ENCODE data around the gene NRG2.

DNA sequence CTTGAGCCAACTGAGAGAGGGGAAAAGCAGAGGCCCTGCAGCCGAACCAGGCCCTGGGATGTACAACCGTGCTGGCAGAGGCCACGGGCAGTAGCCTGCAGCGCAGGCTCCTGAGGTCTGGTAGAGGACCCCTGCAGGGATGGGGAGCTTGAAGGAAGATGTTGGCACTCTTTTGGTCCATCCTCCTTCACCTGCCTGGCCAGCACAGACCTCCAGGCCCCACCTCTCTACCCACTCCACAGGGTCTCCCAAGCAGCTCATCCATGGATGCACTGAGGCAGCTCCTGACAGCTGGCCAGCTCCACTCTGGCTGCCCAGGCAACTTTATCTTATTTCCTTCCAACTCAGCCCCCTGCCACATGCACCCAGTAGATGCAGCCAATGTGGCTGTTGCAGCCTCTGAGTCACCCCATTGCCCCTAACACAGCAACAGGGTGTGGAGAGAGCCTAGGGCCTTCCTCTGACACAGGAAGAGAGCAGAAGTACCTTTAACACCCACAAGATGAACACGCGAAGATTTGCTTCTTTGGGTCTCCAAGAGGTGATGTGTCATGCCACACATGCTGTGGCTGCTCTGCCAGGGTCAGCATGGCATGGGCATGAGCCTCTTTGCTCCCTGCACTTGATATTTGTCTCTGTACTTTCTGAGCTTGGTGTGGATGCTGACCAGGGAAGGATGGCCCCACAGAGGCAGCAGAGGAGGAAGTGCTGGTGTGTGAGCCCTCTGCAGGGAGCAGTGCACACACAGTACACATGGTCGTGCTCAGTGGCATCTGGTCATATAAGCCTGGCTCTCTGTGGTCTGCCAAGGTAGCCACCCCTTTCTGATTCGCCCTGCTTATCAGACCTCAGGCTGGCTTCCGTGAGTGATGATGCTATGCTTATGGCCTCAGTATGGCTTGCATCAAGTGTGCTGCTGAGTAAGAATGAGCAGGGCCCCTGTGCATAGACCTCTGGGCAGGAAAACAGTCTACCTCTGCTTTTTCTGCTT, 117.2 kb downstream of the NRG2 start:
- TF ChIP-seq, protein P1, sequence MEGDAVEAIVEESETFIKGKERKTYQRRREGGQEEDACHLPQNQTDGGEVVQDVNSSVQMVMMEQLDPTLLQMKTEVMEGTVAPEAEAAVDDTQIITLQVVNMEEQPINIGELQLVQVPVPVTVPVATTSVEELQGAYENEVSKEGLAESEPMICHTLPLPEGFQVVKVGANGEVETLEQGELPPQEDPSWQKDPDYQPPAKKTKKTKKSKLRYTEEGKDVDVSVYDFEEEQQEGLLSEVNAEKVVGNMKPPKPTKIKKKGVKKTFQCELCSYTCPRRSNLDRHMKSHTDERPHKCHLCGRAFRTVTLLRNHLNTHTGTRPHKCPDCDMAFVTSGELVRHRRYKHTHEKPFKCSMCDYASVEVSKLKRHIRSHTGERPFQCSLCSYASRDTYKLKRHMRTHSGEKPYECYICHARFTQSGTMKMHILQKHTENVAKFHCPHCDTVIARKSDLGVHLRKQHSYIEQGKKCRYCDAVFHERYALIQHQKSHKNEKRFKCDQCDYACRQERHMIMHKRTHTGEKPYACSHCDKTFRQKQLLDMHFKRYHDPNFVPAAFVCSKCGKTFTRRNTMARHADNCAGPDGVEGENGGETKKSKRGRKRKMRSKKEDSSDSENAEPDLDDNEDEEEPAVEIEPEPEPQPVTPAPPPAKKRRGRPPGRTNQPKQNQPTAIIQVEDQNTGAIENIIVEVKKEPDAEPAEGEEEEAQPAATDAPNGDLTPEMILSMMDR (IDR thresholded peaks at IDR 0.05), result no peak
- TF ChIP-seq POLR2A (IDR thresholded peaks at IDR 0.05), result no peak
